Activated B cell treated with CpG ODN at 0.5 μM for 24 hours (primary cell): ENCODE data around the gene RPP30. TPM values are rescaled to one million over a fixed set of nuclear protein-coding genes. Genes with fewer than 3 reads are reported as not detected.

ENCODE experiments used
- ATAC-seq: fragments of 200-7000 bp; cut with Tn5 transposase; one replicate; pipeline ENCODE4 v1.10.0; 2021; ENCODE audit warnings: low read depth, mild to moderate bottlenecking, moderate library complexity
- CTCF ChIA-PET: fragments of 350-600 bp; sonication (Branson Sonifier 250); formaldehyde crosslinking; loops from one replicate; lab custom pipeline; 2021; ENCODE audit warnings: antibody characterized with exemption; lab: Charles Lee
- POLR2A ChIA-PET: fragments of 350-600 bp; sonication (Branson Sonifier 250); formaldehyde crosslinking; loops from one replicate; lab custom pipeline; 2021; ENCODE audit warnings: antibody characterized with exemption; lab: Charles Lee
- DNase-seq: peaks from one replicate; pipeline ENCODE4 v3.0.0; 2022
- H3K27ac Mint-ChIP-seq: one replicate; pipeline ENCODE4 v1.8.0; 2020; ENCODE audit warnings: mixed read lengths
- H3K27me3 Mint-ChIP-seq: one replicate; pipeline ENCODE4 v1.8.0; 2021; ENCODE audit warnings: mixed read lengths
- H3K36me3 Mint-ChIP-seq: one replicate; pipeline ENCODE4 v1.8.0; 2021; ENCODE audit warnings: low read depth, mixed read lengths
- H3K4me1 Mint-ChIP-seq: one replicate; pipeline ENCODE4 v1.8.0; 2021; ENCODE audit warnings: mixed read lengths
- H3K4me3 Mint-ChIP-seq: one replicate; pipeline ENCODE4 v1.8.0; 2020; ENCODE audit warnings: mild to moderate bottlenecking, mixed read lengths
- H3K9me3 Mint-ChIP-seq: one replicate; pipeline ENCODE4 v1.8.0; 2020; ENCODE audit warnings: mixed read lengths
- intact Hi-C: fragments of 100-400 bp; cut with micrococcal nuclease; formaldehyde crosslinking; loops from one replicate; pipeline ENCODE4 v1.15.1; 2024
- total RNA-seq: library from RNA; stranded (reverse); gene quantifications from 2 replicates; pipeline ENCODE4 v1.2.3, GENCODE V29; 2022
- TF ChIP-seq, protein P1 (sequence below): fragments of 200-600 bp; IDR thresholded peaks from one replicate; pipeline ENCODE4 v1.8.0; 2022; ENCODE audit warnings: antibody characterized with exemption, mild to moderate bottlenecking

The RPP30 gene
- total RNA-seq, 1 donor from 2014 or later: 44.6 TPM

DNA sequence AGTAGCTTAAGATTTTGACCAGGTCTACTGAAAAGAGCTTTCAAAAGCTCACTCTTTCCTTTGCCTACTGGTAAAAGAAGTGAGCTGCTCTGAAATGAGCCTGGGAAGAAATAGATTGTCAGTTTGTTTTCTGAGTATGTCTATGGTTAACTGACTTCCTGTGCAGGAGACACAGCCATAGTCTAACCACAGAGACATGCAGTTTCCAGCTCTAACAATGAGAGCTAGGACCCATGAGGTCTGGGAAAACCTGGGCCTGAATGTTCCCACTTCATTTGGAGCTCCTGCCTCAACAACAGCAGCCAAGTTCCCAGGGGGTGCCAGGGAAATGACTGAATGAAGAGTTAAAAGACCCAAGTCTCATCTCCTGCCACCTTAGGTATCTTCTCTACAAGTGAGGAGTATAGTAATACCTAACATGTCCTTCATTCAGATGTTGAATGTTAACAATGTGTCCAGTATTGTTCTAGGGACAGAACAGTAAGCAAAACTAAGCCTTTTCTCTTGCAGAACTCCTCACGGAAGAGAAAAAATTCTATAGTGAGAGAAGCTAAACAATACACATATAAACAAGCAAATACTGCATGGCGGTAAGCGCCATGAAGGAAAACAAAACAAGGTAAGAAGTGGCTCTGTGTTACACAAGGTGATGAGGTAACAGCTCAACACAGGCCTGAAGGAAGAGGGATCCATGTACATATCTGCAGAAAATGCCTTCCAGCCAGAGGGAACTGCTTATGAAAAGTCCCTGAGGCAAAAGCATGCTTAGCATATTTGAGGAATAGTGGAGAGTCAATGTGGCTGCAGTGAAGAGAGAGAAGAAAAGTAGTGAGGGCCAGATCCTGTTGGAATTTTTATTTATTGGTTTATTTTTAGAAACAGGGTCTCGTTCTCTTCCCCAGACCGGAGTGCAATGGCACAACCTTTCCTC, 75.5 kb downstream of the RPP30 start:
- ChIA-PET CTCF (interaction anchor here (1.2 kb wide), 1 partner anchor 10 kb away, joined by 3 read pairs; no protein-coding TSS in a partner anchor), POLR2A (interaction anchor here (0.5 kb wide), 1 partner anchor 1750 kb away, joined by 3 read pairs; no protein-coding TSS in a partner anchor)
- intact Hi-C loops: no loop called here
- TF ChIP-seq, protein P1, sequence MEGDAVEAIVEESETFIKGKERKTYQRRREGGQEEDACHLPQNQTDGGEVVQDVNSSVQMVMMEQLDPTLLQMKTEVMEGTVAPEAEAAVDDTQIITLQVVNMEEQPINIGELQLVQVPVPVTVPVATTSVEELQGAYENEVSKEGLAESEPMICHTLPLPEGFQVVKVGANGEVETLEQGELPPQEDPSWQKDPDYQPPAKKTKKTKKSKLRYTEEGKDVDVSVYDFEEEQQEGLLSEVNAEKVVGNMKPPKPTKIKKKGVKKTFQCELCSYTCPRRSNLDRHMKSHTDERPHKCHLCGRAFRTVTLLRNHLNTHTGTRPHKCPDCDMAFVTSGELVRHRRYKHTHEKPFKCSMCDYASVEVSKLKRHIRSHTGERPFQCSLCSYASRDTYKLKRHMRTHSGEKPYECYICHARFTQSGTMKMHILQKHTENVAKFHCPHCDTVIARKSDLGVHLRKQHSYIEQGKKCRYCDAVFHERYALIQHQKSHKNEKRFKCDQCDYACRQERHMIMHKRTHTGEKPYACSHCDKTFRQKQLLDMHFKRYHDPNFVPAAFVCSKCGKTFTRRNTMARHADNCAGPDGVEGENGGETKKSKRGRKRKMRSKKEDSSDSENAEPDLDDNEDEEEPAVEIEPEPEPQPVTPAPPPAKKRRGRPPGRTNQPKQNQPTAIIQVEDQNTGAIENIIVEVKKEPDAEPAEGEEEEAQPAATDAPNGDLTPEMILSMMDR: no peak
- DNase-seq (no peak), ATAC-seq (no peak)
- H3K27me3 Mint-ChIP-seq: no peaks in the 10 kb centered on the region
- no peaks in the 10 kb centered on the region for H3K4me1 Mint-ChIP-seq
- peaks cover 4% of the 10 kb centered on the region for H3K9me3 Mint-ChIP-seq
- H3K36me3 Mint-ChIP-seq: no peaks in the 10 kb centered on the region
- no peak overlapping the region for H3K4me3 Mint-ChIP-seq
- H3K27ac Mint-ChIP-seq: no peak overlapping the region

Other genes starting within 250 kb of the RPP30 start
- not detected in 2 replicates for gene HTR7, start 13.9 kb upstream of the RPP30 start, total RNA-seq
- not detected in 2 replicates for gene ANKRD1, start 49.1 kb downstream of the RPP30 start, total RNA-seq